ENCODE measurements around the gene GNPDA1.
"Not testable (repeated sequence)": the region's sequence is repeated elsewhere in the genome, so short reads cannot be mapped to it uniquely, and the experiment has no call there.

The GNPDA1 gene

GRCh38 chr5:142034994-142035393 lies 22.2 kb upstream of the GNPDA1 start:
- Mint-ChIP-seq H3K9me3 (no peaks in the 10 kb centered on the region), H3K4me1 (ENCODE audit: low read depth) (peaks cover 37% of the 10 kb centered on the region), H3K27ac (no peak overlapping the region), H3K36me3 (ENCODE audit: low read depth) (no peaks in the 10 kb centered on the region), H3K27me3 (peaks cover 18% of the 10 kb centered on the region), H3K4me3 (no peak overlapping the region)
- intact Hi-C loops (cut with micrococcal nuclease), result no loop called here

GRCh38 chr5:142033632-142034567 lies 21.1 kb upstream of the GNPDA1 start:
- Mint-ChIP-seq H3K4me1 (ENCODE audit: low read depth) (peaks cover 27% of the 10 kb centered on the region), H3K27me3 (peaks cover 21% of the 10 kb centered on the region)
- H3K4me3 Mint-ChIP-seq; H3K9me3 Mint-ChIP-seq; H3K36me3 Mint-ChIP-seq (ENCODE audit: low read depth); H3K27ac Mint-ChIP-seq; intact Hi-C loops (cut with micrococcal nuclease): not testable (repeated sequence)

GRCh38 chr5:142032747-142033631 lies 20.2 kb upstream of the GNPDA1 start:
- intact Hi-C loops (cut with micrococcal nuclease), result no loop called here
- Mint-ChIP-seq H3K4me3 (no peak overlapping the region), H3K4me1 (ENCODE audit: low read depth) (peaks cover 27% of the 10 kb centered on the region), H3K27ac (no peak overlapping the region), H3K36me3 (ENCODE audit: low read depth) (no peaks in the 10 kb centered on the region), H3K9me3 (no peaks in the 10 kb centered on the region), H3K27me3 (peaks cover 22% of the 10 kb centered on the region)

GRCh38 chr5:142032150-142032549 lies 19.3 kb upstream of the GNPDA1 start:
- H3K4me1 Mint-ChIP-seq (ENCODE audit: low read depth), result peaks cover 25% of the 10 kb centered on the region
- H3K27me3 Mint-ChIP-seq, result peaks cover 19% of the 10 kb centered on the region
- H3K36me3 Mint-ChIP-seq (ENCODE audit: low read depth), result no peaks in the 10 kb centered on the region
- no peak overlapping the region for H3K27ac Mint-ChIP-seq
- intact Hi-C loops (cut with micrococcal nuclease), result no loop called here
- no peak overlapping the region for H3K4me3 Mint-ChIP-seq
- no peaks in the 10 kb centered on the region for H3K9me3 Mint-ChIP-seq

- Mint-ChIP-seq H3K4me3 (peak overlapping the region; percentile 60), H3K9me3 (no peaks in the 10 kb centered on the region), H3K36me3 (ENCODE audit: low read depth) (peaks cover under 1% of the 10 kb centered on the region), H3K27me3 (peaks cover 12% of the 10 kb centered on the region), H3K4me1 (ENCODE audit: low read depth) (peaks cover 26% of the 10 kb centered on the region), H3K27ac (peak overlapping the region; percentile 87)
- intact Hi-C loops (cut with micrococcal nuclease), result no loop called here
Observed at GRCh38 chr5:142025637-142026036, 12.8 kb upstream of the GNPDA1 start.

- peak overlapping the region; percentile 87 for H3K27ac Mint-ChIP-seq
- intact Hi-C loops (cut with micrococcal nuclease), result no loop called here
- no peaks in the 10 kb centered on the region for H3K9me3 Mint-ChIP-seq
- peak overlapping the region; percentile 60 for H3K4me3 Mint-ChIP-seq
- peaks cover 6% of the 10 kb centered on the region for H3K36me3 Mint-ChIP-seq (ENCODE audit: low read depth)
- H3K27me3 Mint-ChIP-seq, result peaks cover 6% of the 10 kb centered on the region
- peaks cover 26% of the 10 kb centered on the region for H3K4me1 Mint-ChIP-seq (ENCODE audit: low read depth)
Observed at GRCh38 chr5:142024771-142025304, 12.0 kb upstream of the GNPDA1 start.

GRCh38 chr5:142023836-142024235 lies 11.0 kb upstream of the GNPDA1 start:
- Mint-ChIP-seq H3K4me1 (ENCODE audit: low read depth) (peaks cover 26% of the 10 kb centered on the region), H3K9me3 (no peaks in the 10 kb centered on the region), H3K4me3 (no peak overlapping the region), H3K36me3 (ENCODE audit: low read depth) (peaks cover 6% of the 10 kb centered on the region), H3K27me3 (peaks cover 5% of the 10 kb centered on the region), H3K27ac (no peak overlapping the region)
- intact Hi-C loops (cut with micrococcal nuclease), result no loop called here

- peaks cover 6% of the 10 kb centered on the region for H3K36me3 Mint-ChIP-seq (ENCODE audit: low read depth)
- no peak overlapping the region for H3K27ac Mint-ChIP-seq
- peaks cover 30% of the 10 kb centered on the region for H3K4me1 Mint-ChIP-seq (ENCODE audit: low read depth)
- intact Hi-C loops (cut with micrococcal nuclease), result no loop called here
- no peak overlapping the region for H3K4me3 Mint-ChIP-seq
- H3K27me3 Mint-ChIP-seq, result peaks cover 2% of the 10 kb centered on the region
- H3K9me3 Mint-ChIP-seq, result no peaks in the 10 kb centered on the region
Observed at GRCh38 chr5:142020122-142020659, 7.4 kb upstream of the GNPDA1 start.

- intact Hi-C loops (cut with micrococcal nuclease), result no loop called here
- peak overlapping the region; percentile 20 for H3K27ac Mint-ChIP-seq
- H3K4me1 Mint-ChIP-seq (ENCODE audit: low read depth), result peaks cover 41% of the 10 kb centered on the region
- peaks cover 6% of the 10 kb centered on the region for H3K36me3 Mint-ChIP-seq (ENCODE audit: low read depth)
- no peak overlapping the region for H3K4me3 Mint-ChIP-seq
- H3K27me3 Mint-ChIP-seq, result peaks cover 2% of the 10 kb centered on the region
- H3K9me3 Mint-ChIP-seq, result no peaks in the 10 kb centered on the region
Observed at GRCh38 chr5:142017832-142018427, 5.1 kb upstream of the GNPDA1 start.

GRCh38 chr5:142016556-142016955 lies 3.7 kb upstream of the GNPDA1 start:
- no peaks in the 10 kb centered on the region for H3K27me3 Mint-ChIP-seq
- intact Hi-C loops (cut with micrococcal nuclease), result no loop called here
- no peaks in the 10 kb centered on the region for H3K9me3 Mint-ChIP-seq
- peaks cover 16% of the 10 kb centered on the region for H3K36me3 Mint-ChIP-seq (ENCODE audit: low read depth)
- peaks cover 47% of the 10 kb centered on the region for H3K4me1 Mint-ChIP-seq (ENCODE audit: low read depth)
- H3K4me3 Mint-ChIP-seq, result no peak overlapping the region
- peak overlapping the region; percentile 94 for H3K27ac Mint-ChIP-seq

- peak overlapping the region; percentile 94 for H3K27ac Mint-ChIP-seq
- H3K36me3 Mint-ChIP-seq (ENCODE audit: low read depth), result peaks cover 21% of the 10 kb centered on the region
- H3K9me3 Mint-ChIP-seq, result no peaks in the 10 kb centered on the region
- no peaks in the 10 kb centered on the region for H3K27me3 Mint-ChIP-seq
- intact Hi-C loops (cut with micrococcal nuclease), result no loop called here
- peaks cover 47% of the 10 kb centered on the region for H3K4me1 Mint-ChIP-seq (ENCODE audit: low read depth)
- H3K4me3 Mint-ChIP-seq, result peak overlapping the region; percentile 17
Observed at GRCh38 chr5:142015781-142016533, 3.1 kb upstream of the GNPDA1 start.

- Mint-ChIP-seq H3K27ac (peak overlapping the region; percentile 94), H3K4me3 (no peak overlapping the region), H3K27me3 (no peaks in the 10 kb centered on the region), H3K4me1 (ENCODE audit: low read depth) (peaks cover 47% of the 10 kb centered on the region), H3K36me3 (ENCODE audit: low read depth) (peaks cover 24% of the 10 kb centered on the region), H3K9me3 (no peaks in the 10 kb centered on the region)
- intact Hi-C loops (cut with micrococcal nuclease), result loop anchor here (5.0 kb wide), 1 partner anchor 37 kb away; no protein-coding TSS in a partner anchor
Observed at GRCh38 chr5:142014911-142015584, 2.2 kb upstream of the GNPDA1 start.

Data from dendritic cell treated with granulocyte-macrophage colony-stimulating factor and Interleukin-4, amounts not matched to agents 40 ng/mL and 50 ng/mL, for 4 days (primary cell).